K562 (cell line): ENCODE measurements around the gene LSM11. TPM values are rescaled to one million over a fixed set of nuclear protein-coding genes. Genes with fewer than 3 reads are reported as not detected.
A peak's percentile ranks its signal among the peaks of the same experiment; 100 is the strongest.

Experiments
- ATF1 ChIP-seq, 2 experiments: fragments of 450-650 bp in 1 of 2; IDR thresholded peaks; 2 replicates each; pipeline ENCODE4 v1.6.1; 2016; ENCODE audit warnings: missing compliant biosample characterization in 1 of 2, missing genetic modification characterization in 1 of 2
- DMBX1 ChIP-seq: fragments of 250-450 bp; sonication (Bioruptor Pico); IDR thresholded peaks from 2 replicates; pipeline ENCODE4 v1.8.0; 2022; ENCODE audit warnings: inconsistent platforms, mild to moderate bottlenecking, moderate library complexity, borderline replicate concordance
- MIER1 ChIP-seq: fragments of 450-650 bp; IDR thresholded peaks from 2 replicates; pipeline ENCODE4 v1.6.1; 2016; ENCODE audit warnings: antibody characterized with exemption, mild to moderate bottlenecking, low read depth
- RBM39 ChIP-seq: fragments of 200-400 bp; formaldehyde crosslinking; optimal IDR thresholded peaks from 2 replicates; pipeline ENCODE3; 2018; ENCODE audit warnings: low read depth, low read length
- SRSF7 ChIP-seq: fragments of 200-400 bp; formaldehyde crosslinking; optimal IDR thresholded peaks from 2 replicates; pipeline ENCODE3; 2017; ENCODE audit warnings: mild to moderate bottlenecking, low read depth, low read length
- ZBTB1 ChIP-seq: sonication (generic); formaldehyde crosslinking; IDR thresholded peaks from 2 replicates; pipeline ENCODE4 v1.8.1; 2023; ENCODE audit warnings: missing genetic modification reagents, low read depth, mild to moderate bottlenecking, borderline replicate concordance
- polyA plus RNA-seq, 8 experiments: library from polyadenylated mRNA; depleted of rRNA in 4 of 8; stranded (reverse) in 5 of 8; unstranded in 3 of 8; fragments of >200 nt; fragmentation: Nextera tagmentation in 2 of 8; fragmentation: Illumina TruSeq in 1 of 8; extraction: Ambion mirVana in 2 of 8; extraction: Trizol in 1 of 8; gene quantifications; 2 replicates each; pipeline versions ENCODE4 v1.2.1 to v1.2.3, GENCODE V29; 2011 to 2014; ENCODE audit warnings: inconsistent platforms in 1 of 8, missing spikeins in 1 of 8
- total RNA-seq, 7 experiments: library from RNA; depleted of rRNA in 6 of 7; stranded (reverse); fragments of >200 nt in 6 of 7; fragmentation: Illumina TruSeq in 2 of 7; extraction: Trizol in 2 of 7; gene quantifications; 2 replicates each; pipeline versions ENCODE4 v1.2.1 to v1.2.3, GENCODE V29; 2011 to 2021; ENCODE audit warnings: low replicate concordance in 1 of 7
- TF ChIP-seq, protein P1 (sequence below): sonication (generic); formaldehyde crosslinking; IDR thresholded peaks from 2 replicates; pipeline ENCODE4 v1.5.0; 2020; ENCODE audit warnings: missing genetic modification reagents
- TF ChIP-seq, protein P2 (sequence below): fragments of 250-450 bp; sonication (Bioruptor Pico); IDR thresholded peaks from 2 replicates; pipeline ENCODE4 v1.8.0; 2022; ENCODE audit warnings: moderate library complexity, mild to moderate bottlenecking, inconsistent platforms
- TF ChIP-seq, protein P3 (sequence below): fragments of 450-650 bp; formaldehyde crosslinking; IDR thresholded peaks from 2 replicates; pipeline ENCODE4 v1.4.0; 2022; ENCODE audit warnings: mild to moderate bottlenecking, moderate library complexity
- TF ChIP-seq, protein P4 (sequence below), 2 experiments: fragments of 450-650 bp in 1 of 2; sonication (generic) in 1 of 2; formaldehyde crosslinking in 1 of 2; IDR thresholded peaks; 2 replicates each; pipeline versions ENCODE4 v1.7.1 to v1.9.0; 2016 to 2022; ENCODE audit warnings: inconsistent platforms in 1 of 2, mild to moderate bottlenecking in 1 of 2, missing genetic modification reagents in 1 of 2

Gene LSM11
- total and polyA plus RNA-seq, 9 of the 15 experiments (the other 6 are each of a cell fraction or from before 2014, with no cell fraction given), result 1.8 to 9.4 (median 4.7) TPM

DNA sequence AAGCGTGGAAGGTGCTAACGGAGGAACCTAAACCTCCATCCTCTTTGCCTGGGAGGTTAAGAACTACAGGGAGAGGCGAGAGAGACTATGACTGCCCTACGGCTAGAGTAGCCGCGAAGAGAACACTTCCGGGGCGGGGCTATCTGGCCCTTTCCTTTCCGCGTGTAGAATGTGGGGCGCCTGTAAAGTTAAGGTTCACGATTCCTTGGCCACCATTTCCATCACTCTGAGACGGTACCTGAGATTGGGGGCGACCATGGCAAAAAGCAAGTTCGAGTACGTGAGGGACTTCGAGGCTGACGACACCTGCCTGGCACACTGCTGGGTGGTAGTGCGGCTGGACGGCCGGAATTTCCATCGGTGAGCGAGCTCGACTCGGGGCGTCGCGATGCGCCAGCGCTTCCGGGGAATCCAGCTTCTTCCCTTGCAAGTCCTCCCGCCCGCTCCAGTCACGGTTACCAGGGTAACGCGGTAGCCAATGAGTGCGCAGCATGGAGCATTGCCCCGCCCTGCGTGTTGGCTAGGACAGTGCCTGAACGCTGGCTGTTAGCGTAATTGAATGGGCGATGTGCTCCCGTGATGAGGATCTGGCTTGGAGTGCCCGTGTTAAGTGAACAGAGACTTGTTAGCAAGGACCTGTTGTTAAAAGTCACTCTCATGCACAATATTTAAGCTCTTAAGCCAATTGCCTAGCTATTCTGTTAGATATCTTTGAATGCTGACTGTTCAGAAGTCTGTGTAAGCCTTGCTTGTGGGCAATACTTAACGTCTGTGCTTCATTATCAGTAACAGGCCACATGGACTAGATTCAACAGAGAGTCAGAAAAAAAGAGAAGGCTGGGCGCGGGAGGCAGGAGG is 12.0 kb upstream of the LSM11 start, which contains the start of gene THG1L (continued):
- TF ChIP-seq MIER1 (no peak), ZBTB1 (CRISPR knock-in tag) (no peak), SRSF7 (no peak), ATF1 (CRISPR knock-in tag; IDR thresholded peaks at IDR 0.05) (no peak), ATF1 (tag; IDR thresholded peaks at IDR 0.05) (peak; percentile 86), RBM39 (no peak), DMBX1 (0 out of 2 replicates have a peak, but pooled peaks have one; percentile 28)
- TF ChIP-seq, protein P1, sequence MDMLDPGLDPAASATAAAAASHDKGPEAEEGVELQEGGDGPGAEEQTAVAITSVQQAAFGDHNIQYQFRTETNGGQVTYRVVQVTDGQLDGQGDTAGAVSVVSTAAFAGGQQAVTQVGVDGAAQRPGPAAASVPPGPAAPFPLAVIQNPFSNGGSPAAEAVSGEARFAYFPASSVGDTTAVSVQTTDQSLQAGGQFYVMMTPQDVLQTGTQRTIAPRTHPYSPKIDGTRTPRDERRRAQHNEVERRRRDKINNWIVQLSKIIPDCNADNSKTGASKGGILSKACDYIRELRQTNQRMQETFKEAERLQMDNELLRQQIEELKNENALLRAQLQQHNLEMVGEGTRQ (CRISPR knock-in tag), result no peak
- TF ChIP-seq, protein P2, sequence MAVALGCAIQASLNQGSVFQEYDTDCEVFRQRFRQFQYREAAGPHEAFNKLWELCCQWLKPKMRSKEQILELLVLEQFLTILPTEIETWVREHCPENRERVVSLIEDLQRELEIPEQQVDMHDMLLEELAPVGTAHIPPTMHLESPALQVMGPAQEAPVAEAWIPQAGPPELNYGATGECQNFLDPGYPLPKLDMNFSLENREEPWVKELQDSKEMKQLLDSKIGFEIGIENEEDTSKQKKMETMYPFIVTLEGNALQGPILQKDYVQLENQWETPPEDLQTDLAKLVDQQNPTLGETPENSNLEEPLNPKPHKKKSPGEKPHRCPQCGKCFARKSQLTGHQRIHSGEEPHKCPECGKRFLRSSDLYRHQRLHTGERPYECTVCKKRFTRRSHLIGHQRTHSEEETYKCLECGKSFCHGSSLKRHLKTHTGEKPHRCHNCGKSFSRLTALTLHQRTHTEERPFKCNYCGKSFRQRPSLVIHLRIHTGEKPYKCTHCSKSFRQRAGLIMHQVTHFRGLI (CRISPR knock-in tag), result no peak
- TF ChIP-seq, protein P3, sequence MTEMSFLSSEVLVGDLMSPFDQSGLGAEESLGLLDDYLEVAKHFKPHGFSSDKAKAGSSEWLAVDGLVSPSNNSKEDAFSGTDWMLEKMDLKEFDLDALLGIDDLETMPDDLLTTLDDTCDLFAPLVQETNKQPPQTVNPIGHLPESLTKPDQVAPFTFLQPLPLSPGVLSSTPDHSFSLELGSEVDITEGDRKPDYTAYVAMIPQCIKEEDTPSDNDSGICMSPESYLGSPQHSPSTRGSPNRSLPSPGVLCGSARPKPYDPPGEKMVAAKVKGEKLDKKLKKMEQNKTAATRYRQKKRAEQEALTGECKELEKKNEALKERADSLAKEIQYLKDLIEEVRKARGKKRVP (CRISPR knock-in tag), result no peak
- TF ChIP-seq, protein P4, sequence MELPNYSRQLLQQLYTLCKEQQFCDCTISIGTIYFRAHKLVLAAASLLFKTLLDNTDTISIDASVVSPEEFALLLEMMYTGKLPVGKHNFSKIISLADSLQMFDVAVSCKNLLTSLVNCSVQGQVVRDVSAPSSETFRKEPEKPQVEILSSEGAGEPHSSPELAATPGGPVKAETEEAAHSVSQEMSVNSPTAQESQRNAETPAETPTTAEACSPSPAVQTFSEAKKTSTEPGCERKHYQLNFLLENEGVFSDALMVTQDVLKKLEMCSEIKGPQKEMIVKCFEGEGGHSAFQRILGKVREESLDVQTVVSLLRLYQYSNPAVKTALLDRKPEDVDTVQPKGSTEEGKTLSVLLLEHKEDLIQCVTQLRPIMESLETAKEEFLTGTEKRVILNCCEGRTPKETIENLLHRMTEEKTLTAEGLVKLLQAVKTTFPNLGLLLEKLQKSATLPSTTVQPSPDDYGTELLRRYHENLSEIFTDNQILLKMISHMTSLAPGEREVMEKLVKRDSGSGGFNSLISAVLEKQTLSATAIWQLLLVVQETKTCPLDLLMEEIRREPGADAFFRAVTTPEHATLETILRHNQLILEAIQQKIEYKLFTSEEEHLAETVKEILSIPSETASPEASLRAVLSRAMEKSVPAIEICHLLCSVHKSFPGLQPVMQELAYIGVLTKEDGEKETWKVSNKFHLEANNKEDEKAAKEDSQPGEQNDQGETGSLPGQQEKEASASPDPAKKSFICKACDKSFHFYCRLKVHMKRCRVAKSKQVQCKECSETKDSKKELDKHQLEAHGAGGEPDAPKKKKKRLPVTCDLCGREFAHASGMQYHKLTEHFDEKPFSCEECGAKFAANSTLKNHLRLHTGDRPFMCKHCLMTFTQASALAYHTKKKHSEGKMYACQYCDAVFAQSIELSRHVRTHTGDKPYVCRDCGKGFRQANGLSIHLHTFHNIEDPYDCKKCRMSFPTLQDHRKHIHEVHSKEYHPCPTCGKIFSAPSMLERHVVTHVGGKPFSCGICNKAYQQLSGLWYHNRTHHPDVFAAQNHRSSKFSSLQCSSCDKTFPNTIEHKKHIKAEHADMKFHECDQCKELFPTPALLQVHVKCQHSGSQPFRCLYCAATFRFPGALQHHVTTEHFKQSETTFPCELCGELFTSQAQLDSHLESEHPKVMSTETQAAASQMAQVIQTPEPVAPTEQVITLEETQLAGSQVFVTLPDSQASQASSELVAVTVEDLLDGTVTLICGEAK (IDR thresholded peaks at IDR 0.05), result peak; percentile 94
- TF ChIP-seq, protein P4 (CRISPR knock-in tag; IDR thresholded peaks at IDR 0.05), result no peak
